ENCODE data around the gene RPL18A. TPM values are rescaled to one million over a fixed set of nuclear protein-coding genes. Genes with fewer than 3 reads are reported as not detected.

RPL18A gene
- polyA plus RNA-seq, 1 of the 3 experiments (the other 2 are of a cell fraction): 2,695 TPM

GRCh38 chr19:17811103-17811502, 48.6 kb upstream of the RPL18A start (continued):
- TF ChIP-seq USF1 (IDR thresholded peaks at IDR 0.05; ENCODE audit: borderline replicate concordance, low read depth) (no peak), REST (IDR thresholded peaks at IDR 0.05; ENCODE audit: low read depth, low read length) (no peak), USF2 (IDR thresholded peaks at IDR 0.05; ENCODE audit: borderline replicate concordance, low read depth, low read length) (no peak)

GRCh38 chr19:17811681-17812080, 48.0 kb upstream of the RPL18A start:
- Histone ChIP-seq H3K4me2 (no peak overlapping the region), H3K27me3 (ENCODE audit: insufficient read depth) (no peaks in the 10 kb centered on the region), H3K9me2 (no peaks in the 10 kb centered on the region), H3F3A (replicated peaks; ENCODE audit: insufficient read depth) (no peaks in the 10 kb centered on the region), H3K79me2 (ENCODE audit: insufficient read depth) (no peaks in the 10 kb centered on the region), H3K4me1 (ENCODE audit: control insufficient read depth in 1 of 2, insufficient read depth in 2 of 2, low read depth in 1 of 2, low read length in 1 of 2) (no peaks in the 10 kb centered on the region), H3K9me3 (no peaks in the 10 kb centered on the region), H4K20me1 (ENCODE audit: insufficient read depth) (no peaks in the 10 kb centered on the region), H3K9ac (no peak overlapping the region), H3K4me3 (ENCODE audit: low read depth in 2 of 2, low read length in 1 of 2) (no peak overlapping the region), H3K36me3 (replicated peaks in 1 of 2; ENCODE audit: control insufficient read depth in 1 of 2, insufficient read depth in 2 of 2, low read length in 1 of 2) (no peaks in the 10 kb centered on the region), H2AFZ (ENCODE audit: low read depth) (no peak overlapping the region), H3K27ac (ENCODE audit: low read depth in 2 of 2, low read length in 1 of 2) (no peak overlapping the region)
- CTCF ChIA-PET: interaction anchor here (0.6 kb wide), 1 partner anchor 9 kb away, joined by 3 read pairs; no protein-coding TSS in a partner anchor
- POLR2A ChIA-PET: no interaction called here
- WGBS (ENCODE audit: low lambda C conversion rate): 100% methylated on average over 1 of the region's 20 CpGs
- DNase-seq: no peak
- TF ChIP-seq MEF2A (IDR thresholded peaks at IDR 0.05; ENCODE audit: borderline replicate concordance, low read depth) (no peak), REST (IDR thresholded peaks at IDR 0.05; ENCODE audit: low read depth, low read length) (no peak), GABPA (IDR thresholded peaks at IDR 0.05; ENCODE audit: low read depth) (no peak), NRF1 (IDR thresholded peaks at IDR 0.05; ENCODE audit: low read depth, low read length) (no peak), RAD21 (IDR thresholded peaks at IDR 0.05; ENCODE audit: low read length) (no peak), FOSL2 (IDR thresholded peaks at IDR 0.05; ENCODE audit: borderline replicate concordance, low read depth) (no peak), EP300 (IDR thresholded peaks at IDR 0.05; ENCODE audit: borderline replicate concordance in 1 of 2, low read depth in 1 of 2, low read length in 1 of 2) (no peak), USF2 (IDR thresholded peaks at IDR 0.05; ENCODE audit: borderline replicate concordance, low read depth, low read length) (no peak), RCOR1 (IDR thresholded peaks at IDR 0.05; ENCODE audit: low read length) (no peak), MXI1 (IDR thresholded peaks at IDR 0.05; ENCODE audit: low read depth, low read length) (no peak), RFX5 (IDR thresholded peaks at IDR 0.05; ENCODE audit: low read length) (no peak), CHD2 (IDR thresholded peaks at IDR 0.05; ENCODE audit: low read length, partially characterized antibody) (no peak), CTCF (IDR thresholded peaks at IDR 0.05) (no peak), USF1 (IDR thresholded peaks at IDR 0.05; ENCODE audit: borderline replicate concordance, low read depth) (no peak), ELF1 (IDR thresholded peaks at IDR 0.05) (no peak), RXRA (IDR thresholded peaks at IDR 0.05; ENCODE audit: borderline replicate concordance, low read depth) (no peak), SMC3 (IDR thresholded peaks at IDR 0.05; ENCODE audit: low read depth, low read length) (no peak)

Data from SK-N-SH (cell line).